ENCODE measurements around the gene KATNB1. TPM values are rescaled to one million over a fixed set of nuclear protein-coding genes. Genes with fewer than 3 reads are reported as not detected.

KATNB1 gene
- polyA plus RNA-seq, 1 donor from 2014 or later, result 57.9 TPM

DNA sequence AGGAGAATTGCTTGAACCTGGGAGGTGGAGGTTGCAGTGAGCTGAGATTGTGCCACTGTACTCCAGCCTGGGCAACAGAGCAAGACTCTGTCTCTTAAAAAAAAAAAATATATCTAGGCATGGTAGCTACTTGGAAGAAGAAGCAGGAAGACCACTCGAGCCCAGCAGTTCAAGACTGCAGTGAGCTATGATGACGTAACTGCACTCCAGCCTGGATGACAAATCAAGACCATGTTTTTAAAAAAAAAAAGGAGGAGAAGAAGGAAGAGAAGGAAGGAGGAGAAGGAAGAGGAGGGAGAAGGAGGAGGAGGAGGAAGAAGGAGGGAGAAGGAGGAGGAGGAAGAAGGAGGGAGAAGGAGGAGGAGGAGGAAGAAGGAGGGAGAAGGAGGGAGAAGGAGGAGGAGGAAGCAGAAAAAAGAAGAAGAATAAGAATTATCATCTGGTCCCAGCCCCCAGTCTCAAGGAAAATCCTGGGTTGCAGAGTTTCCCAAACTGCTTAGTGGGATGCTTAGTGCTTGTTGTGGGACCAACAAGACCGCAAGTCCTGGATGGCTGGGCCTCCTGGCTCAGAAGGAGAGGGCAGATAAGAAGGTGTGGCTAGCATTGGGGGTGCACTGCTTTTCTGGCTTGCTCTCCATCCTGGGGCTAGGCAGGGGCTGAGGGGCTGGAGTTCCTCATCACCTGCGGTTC lies 44.6 kb upstream of the KATNB1 start:
- H3K9me3 ChIP-seq (ENCODE audit: low read length), result no peaks in the 10 kb centered on the region
- H3K9ac ChIP-seq (ENCODE audit: low read length), result no peak overlapping the region
- no peak overlapping the region for H3K4me3 ChIP-seq (ENCODE audit: low read length)
- H2AFZ ChIP-seq (ENCODE audit: low read depth, low read length), result no peak overlapping the region
- no peak overlapping the region for H3K4me2 ChIP-seq (ENCODE audit: low read length)
- H3K27ac ChIP-seq (ENCODE audit: low read length), result no peak overlapping the region
- no peaks in the 10 kb centered on the region for H3K9me2 ChIP-seq (ENCODE audit: insufficient read depth, low read length)
- no peaks in the 10 kb centered on the region for H3K36me3 ChIP-seq (ENCODE audit: insufficient read depth, low read length)
- TF ChIP-seq RAD21 (conservative IDR thresholded peaks at IDR 0.05), result no peak
- H3K79me2 ChIP-seq (replicated peaks; ENCODE audit: insufficient read depth, low read length), result no peaks in the 10 kb centered on the region
- H3F3A ChIP-seq (ENCODE audit: insufficient read depth, low read length, poor library complexity, severe bottlenecking), result no peaks in the 10 kb centered on the region
- no peaks in the 10 kb centered on the region for H4K20me1 ChIP-seq (ENCODE audit: insufficient read depth)
- H3K27me3 ChIP-seq (ENCODE audit: insufficient read depth, low read depth, low read length), result no peaks in the 10 kb centered on the region

DNA sequence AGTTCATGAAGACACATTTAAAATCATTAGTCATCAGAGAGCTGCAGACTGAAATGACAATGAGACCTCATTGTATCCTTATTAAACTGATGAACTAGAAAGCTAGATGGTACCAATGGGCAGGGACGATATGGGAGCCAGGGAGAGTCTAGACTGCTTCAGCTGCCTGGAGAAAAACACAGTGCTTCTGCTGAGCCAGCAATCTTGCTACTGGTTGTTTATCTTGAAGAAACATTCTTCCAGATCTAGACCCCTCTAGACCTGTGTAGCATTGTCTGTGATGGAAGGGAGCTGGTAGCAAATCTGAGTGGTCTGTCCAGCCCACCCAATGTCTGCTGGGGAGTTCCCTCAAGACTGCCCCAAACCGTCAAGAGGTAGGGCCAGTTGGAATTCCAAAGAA lies 42.9 kb upstream of the KATNB1 start:
- H4K20me1 ChIP-seq (ENCODE audit: insufficient read depth), result no peaks in the 10 kb centered on the region
- no peaks in the 10 kb centered on the region for H3K9me2 ChIP-seq (ENCODE audit: insufficient read depth, low read length)
- H3K36me3 ChIP-seq (ENCODE audit: insufficient read depth, low read length), result no peaks in the 10 kb centered on the region
- TF ChIP-seq EP300 (conservative IDR thresholded peaks at IDR 0.05; ENCODE audit: poor library complexity, severe bottlenecking) (no peak), POLR2AphosphoS5 (IDR thresholded peaks at IDR 0.05) (no peak), SMC3 (conservative IDR thresholded peaks at IDR 0.05; ENCODE audit: poor library complexity) (no peak), TAF1 (IDR thresholded peaks at IDR 0.05; ENCODE audit: low read depth) (no peak), EZH2 (IDR thresholded peaks at IDR 0.05; ENCODE audit: borderline replicate concordance, insufficient read depth, low read length, poor library complexity, severe bottlenecking) (no peak), MXI1 (conservative IDR thresholded peaks at IDR 0.05; ENCODE audit: poor library complexity, severe bottlenecking) (no peak), RAD21 (conservative IDR thresholded peaks at IDR 0.05) (no peak)
- TF ChIP-seq, protein P1, sequence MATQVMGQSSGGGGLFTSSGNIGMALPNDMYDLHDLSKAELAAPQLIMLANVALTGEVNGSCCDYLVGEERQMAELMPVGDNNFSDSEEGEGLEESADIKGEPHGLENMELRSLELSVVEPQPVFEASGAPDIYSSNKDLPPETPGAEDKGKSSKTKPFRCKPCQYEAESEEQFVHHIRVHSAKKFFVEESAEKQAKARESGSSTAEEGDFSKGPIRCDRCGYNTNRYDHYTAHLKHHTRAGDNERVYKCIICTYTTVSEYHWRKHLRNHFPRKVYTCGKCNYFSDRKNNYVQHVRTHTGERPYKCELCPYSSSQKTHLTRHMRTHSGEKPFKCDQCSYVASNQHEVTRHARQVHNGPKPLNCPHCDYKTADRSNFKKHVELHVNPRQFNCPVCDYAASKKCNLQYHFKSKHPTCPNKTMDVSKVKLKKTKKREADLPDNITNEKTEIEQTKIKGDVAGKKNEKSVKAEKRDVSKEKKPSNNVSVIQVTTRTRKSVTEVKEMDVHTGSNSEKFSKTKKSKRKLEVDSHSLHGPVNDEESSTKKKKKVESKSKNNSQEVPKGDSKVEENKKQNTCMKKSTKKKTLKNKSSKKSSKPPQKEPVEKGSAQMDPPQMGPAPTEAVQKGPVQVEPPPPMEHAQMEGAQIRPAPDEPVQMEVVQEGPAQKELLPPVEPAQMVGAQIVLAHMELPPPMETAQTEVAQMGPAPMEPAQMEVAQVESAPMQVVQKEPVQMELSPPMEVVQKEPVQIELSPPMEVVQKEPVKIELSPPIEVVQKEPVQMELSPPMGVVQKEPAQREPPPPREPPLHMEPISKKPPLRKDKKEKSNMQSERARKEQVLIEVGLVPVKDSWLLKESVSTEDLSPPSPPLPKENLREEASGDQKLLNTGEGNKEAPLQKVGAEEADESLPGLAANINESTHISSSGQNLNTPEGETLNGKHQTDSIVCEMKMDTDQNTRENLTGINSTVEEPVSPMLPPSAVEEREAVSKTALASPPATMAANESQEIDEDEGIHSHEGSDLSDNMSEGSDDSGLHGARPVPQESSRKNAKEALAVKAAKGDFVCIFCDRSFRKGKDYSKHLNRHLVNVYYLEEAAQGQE (IDR thresholded peaks at IDR 0.05; ENCODE audit: borderline replicate concordance), result no peak
- TF ChIP-seq, protein P2, sequence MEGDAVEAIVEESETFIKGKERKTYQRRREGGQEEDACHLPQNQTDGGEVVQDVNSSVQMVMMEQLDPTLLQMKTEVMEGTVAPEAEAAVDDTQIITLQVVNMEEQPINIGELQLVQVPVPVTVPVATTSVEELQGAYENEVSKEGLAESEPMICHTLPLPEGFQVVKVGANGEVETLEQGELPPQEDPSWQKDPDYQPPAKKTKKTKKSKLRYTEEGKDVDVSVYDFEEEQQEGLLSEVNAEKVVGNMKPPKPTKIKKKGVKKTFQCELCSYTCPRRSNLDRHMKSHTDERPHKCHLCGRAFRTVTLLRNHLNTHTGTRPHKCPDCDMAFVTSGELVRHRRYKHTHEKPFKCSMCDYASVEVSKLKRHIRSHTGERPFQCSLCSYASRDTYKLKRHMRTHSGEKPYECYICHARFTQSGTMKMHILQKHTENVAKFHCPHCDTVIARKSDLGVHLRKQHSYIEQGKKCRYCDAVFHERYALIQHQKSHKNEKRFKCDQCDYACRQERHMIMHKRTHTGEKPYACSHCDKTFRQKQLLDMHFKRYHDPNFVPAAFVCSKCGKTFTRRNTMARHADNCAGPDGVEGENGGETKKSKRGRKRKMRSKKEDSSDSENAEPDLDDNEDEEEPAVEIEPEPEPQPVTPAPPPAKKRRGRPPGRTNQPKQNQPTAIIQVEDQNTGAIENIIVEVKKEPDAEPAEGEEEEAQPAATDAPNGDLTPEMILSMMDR (IDR thresholded peaks at IDR 0.05; ENCODE audit: poor library complexity, severe bottlenecking), result no peak
- H3F3A ChIP-seq (ENCODE audit: insufficient read depth, low read length, poor library complexity, severe bottlenecking), result no peaks in the 10 kb centered on the region
- H2AFZ ChIP-seq (ENCODE audit: low read depth, low read length), result no peak overlapping the region
- H3K4me2 ChIP-seq (ENCODE audit: low read length), result no peak overlapping the region
- no peak overlapping the region for H3K9ac ChIP-seq (ENCODE audit: low read length)
- H3K4me3 ChIP-seq (ENCODE audit: low read length), result no peak overlapping the region
- no peaks in the 10 kb centered on the region for H3K9me3 ChIP-seq (ENCODE audit: low read length)
- H3K79me2 ChIP-seq (replicated peaks; ENCODE audit: insufficient read depth, low read length), result no peaks in the 10 kb centered on the region
- peak overlapping the region; percentile 33 for H3K27ac ChIP-seq (ENCODE audit: low read length)
- no peaks in the 10 kb centered on the region for H3K27me3 ChIP-seq (ENCODE audit: insufficient read depth, low read depth, low read length)

Data from neural cell (in vitro differentiated cells).